ENCODE measurements around the gene SEC61B. TPM values are rescaled to one million over a fixed set of nuclear protein-coding genes. Genes with fewer than 3 reads are reported as not detected.
A peak's percentile ranks its signal among the peaks of the same experiment; 100 is the strongest.

The SEC61B gene
- total and polyA plus RNA-seq, 10 of the 15 experiments (the other 5 are each of a cell fraction or from before 2014, with no cell fraction given) = 108 to 747 (median 301) TPM

DNA sequence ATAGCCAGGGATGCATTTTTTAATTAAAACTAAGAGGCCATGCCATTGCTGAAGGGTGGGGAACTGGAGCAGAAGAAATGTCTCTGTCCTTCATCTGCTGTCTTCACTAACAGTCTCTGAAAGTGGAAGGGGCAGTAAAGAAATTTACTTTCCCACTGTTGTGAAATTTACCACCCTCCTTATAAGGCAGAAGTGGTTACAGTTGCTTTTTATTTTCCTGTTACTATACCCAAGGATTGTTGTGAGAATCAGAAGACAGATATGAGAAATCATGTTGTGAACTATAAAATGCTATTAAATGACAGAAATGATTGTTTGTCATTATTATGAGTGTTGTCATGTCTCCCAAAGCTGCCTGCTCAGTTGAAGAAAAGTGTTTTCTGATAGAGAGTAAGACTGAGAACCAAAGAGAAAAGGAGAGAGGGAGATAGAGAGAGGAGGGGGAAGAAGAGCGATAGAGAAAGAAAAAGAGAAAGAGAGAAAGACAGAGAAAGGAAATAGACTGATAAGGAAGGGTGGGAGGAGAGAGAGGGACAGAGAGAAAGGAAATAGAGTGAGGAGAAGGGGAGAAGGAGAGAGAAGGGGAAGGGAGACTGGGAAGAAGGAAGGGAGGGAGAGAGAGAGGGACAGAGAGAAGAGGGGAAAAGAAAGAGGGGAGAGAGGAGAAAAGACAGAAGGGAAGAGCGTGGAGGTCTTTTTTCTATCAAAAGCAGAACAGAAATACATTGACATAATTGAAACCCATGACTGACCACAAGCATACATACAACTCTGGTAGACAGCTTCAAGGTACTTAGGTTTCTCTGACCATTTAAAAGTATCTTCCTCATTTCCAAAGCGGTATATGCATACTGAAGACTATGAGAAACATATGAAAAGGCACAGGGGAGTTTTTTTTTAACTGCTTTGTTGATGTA lies 22.5 kb downstream of the SEC61B start (continued):
- TF ChIP-seq BACH1 (IDR thresholded peaks at IDR 0.05; ENCODE audit: borderline replicate concordance) (peak; percentile 83; the same call in 1 of the 2 replicates), BCL11A (IDR thresholded peaks at IDR 0.05; ENCODE audit: low read depth, low read length) (peak; percentile 58; the same call in 1 of the 2 replicates), HDGF (IDR thresholded peaks at IDR 0.05) (peak; percentile 99), SRF (IDR thresholded peaks at IDR 0.05; ENCODE audit: low read depth in 2 of 2, low read length in 2 of 2) (no peak), ZZZ3 (IDR thresholded peaks at IDR 0.05; ENCODE audit: control insufficient read depth, insufficient read length, low read depth) (no peak), NFYA (IDR thresholded peaks at IDR 0.05; ENCODE audit: borderline replicate concordance, low read depth, low read length) (no peak), CBX3 (IDR thresholded peaks at IDR 0.05; ENCODE audit: borderline replicate concordance, low read depth) (no peak), POU2F2 (IDR thresholded peaks at IDR 0.05; ENCODE audit: borderline replicate concordance, low read depth, low read length) (peak; percentile 83; the same call in 2 of the 3 replicates), STAT1 (conservative IDR thresholded peaks at IDR 0.05) (no peak), TAF1 (IDR thresholded peaks at IDR 0.05; ENCODE audit: borderline replicate concordance, low read depth, low read length) (no peak), ASH2L (IDR thresholded peaks at IDR 0.05; ENCODE audit: borderline replicate concordance, low read depth) (0 out of 2 replicates have a peak, but pooled peaks have one; percentile 43), RB1 (IDR thresholded peaks at IDR 0.05; ENCODE audit: borderline replicate concordance) (peak; percentile 46; the same call in 1 of the 2 replicates), SUPT20H (IDR thresholded peaks at IDR 0.05; ENCODE audit: borderline replicate concordance, control insufficient read depth, low read depth, low read length) (no peak)
- TF ChIP-seq, protein P1, sequence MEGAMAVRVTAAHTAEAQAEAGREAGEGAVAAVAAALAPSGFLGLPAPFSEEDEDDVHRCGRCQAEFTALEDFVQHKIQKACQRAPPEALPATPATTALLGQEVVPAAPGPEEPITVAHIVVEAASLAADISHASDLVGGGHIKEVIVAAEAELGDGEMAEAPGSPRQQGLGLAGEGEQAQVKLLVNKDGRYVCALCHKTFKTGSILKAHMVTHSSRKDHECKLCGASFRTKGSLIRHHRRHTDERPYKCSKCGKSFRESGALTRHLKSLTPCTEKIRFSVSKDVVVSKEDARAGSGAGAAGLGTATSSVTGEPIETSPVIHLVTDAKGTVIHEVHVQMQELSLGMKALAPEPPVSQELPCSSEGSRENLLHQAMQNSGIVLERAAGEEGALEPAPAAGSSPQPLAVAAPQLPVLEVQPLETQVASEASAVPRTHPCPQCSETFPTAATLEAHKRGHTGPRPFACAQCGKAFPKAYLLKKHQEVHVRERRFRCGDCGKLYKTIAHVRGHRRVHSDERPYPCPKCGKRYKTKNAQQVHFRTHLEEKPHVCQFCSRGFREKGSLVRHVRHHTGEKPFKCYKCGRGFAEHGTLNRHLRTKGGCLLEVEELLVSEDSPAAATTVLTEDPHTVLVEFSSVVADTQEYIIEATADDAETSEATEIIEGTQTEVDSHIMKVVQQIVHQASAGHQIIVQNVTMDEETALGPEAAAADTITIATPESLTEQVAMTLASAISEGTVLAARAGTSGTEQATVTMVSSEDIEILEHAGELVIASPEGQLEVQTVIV (IDR thresholded peaks at IDR 0.05; ENCODE audit: borderline replicate concordance, partially characterized antibody) = peak; percentile 46
- TF ChIP-seq, protein P2, sequence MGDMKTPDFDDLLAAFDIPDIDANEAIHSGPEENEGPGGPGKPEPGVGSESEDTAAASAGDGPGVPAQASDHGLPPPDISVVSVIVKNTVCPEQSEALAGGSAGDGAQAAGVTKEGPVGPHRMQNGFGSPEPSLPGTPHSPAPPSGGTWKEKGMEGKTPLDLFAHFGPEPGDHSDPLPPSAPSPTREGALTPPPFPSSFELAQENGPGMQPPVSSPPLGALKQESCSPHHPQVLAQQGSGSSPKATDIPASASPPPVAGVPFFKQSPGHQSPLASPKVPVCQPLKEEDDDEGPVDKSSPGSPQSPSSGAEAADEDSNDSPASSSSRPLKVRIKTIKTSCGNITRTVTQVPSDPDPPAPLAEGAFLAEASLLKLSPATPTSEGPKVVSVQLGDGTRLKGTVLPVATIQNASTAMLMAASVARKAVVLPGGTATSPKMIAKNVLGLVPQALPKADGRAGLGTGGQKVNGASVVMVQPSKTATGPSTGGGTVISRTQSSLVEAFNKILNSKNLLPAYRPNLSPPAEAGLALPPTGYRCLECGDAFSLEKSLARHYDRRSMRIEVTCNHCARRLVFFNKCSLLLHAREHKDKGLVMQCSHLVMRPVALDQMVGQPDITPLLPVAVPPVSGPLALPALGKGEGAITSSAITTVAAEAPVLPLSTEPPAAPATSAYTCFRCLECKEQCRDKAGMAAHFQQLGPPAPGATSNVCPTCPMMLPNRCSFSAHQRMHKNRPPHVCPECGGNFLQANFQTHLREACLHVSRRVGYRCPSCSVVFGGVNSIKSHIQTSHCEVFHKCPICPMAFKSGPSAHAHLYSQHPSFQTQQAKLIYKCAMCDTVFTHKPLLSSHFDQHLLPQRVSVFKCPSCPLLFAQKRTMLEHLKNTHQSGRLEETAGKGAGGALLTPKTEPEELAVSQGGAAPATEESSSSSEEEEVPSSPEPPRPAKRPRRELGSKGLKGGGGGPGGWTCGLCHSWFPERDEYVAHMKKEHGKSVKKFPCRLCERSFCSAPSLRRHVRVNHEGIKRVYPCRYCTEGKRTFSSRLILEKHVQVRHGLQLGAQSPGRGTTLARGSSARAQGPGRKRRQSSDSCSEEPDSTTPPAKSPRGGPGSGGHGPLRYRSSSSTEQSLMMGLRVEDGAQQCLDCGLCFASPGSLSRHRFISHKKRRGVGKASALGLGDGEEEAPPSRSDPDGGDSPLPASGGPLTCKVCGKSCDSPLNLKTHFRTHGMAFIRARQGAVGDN (IDR thresholded peaks at IDR 0.05) = peak; percentile 31; the same call in 1 of the 2 replicates
- TF ChIP-seq, protein P3, sequence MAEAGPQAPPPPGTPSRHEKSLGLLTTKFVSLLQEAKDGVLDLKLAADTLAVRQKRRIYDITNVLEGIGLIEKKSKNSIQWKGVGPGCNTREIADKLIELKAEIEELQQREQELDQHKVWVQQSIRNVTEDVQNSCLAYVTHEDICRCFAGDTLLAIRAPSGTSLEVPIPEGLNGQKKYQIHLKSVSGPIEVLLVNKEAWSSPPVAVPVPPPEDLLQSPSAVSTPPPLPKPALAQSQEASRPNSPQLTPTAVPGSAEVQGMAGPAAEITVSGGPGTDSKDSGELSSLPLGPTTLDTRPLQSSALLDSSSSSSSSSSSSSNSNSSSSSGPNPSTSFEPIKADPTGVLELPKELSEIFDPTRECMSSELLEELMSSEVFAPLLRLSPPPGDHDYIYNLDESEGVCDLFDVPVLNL (IDR thresholded peaks at IDR 0.05; ENCODE audit: low read depth, low read length) = no peak
- TF ChIP-seq, protein P4, sequence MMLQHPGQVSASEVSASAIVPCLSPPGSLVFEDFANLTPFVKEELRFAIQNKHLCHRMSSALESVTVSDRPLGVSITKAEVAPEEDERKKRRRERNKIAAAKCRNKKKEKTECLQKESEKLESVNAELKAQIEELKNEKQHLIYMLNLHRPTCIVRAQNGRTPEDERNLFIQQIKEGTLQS (IDR thresholded peaks at IDR 0.05; ENCODE audit: borderline replicate concordance, extremely low read depth, low read depth, low read length) = no peak

Measured in GM12878 (cell line).